ENCODE data around the gene PRDM15.

Gene PRDM15

GRCh38 chr21:41778930-41779600, 100.1 kb downstream of the PRDM15 start:
- DNase-seq (ENCODE audit: low read depth) = no peak

GRCh38 chr21:41777951-41778815, 101.0 kb downstream of the PRDM15 start:
- peak; percentile 88 for DNase-seq (ENCODE audit: low read depth)

DNA sequence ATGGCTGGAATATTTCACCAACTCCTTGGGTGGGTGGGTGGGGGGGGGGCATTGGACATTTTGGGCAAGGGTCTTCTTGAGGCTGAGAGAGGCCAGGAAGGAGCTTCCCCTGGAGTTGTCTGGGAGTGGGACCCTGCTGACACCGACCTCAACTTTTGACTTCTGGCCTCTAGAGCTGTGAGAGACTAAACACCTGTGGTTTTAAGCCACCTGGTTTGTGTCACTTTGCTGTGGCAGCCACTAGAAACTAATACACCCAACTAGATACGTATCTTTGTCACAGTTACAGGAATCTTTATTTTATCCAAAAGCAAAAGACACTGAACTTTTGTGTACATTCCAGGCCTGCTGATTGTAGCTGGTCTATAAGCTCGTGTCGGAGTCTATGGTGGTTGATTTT, 102.4 kb downstream of the PRDM15 start:
- no peak for DNase-seq (ENCODE audit: low read depth)

DNA sequence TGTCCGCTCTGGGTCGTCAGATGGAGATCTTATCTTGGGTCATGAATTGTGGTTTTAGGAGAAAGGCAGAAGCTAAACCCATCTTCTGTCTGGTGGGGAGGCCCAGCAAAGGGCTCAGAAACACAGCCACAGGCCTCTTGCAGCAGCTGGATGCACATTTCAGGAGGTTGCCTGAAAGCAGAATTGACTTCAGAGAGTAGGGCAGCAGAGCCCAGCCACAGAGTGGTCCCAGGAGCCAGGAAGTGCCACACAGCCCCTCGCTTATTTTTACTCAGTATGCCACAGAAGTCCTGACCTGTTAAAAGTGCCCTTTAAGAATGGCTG, 104.0 kb downstream of the PRDM15 start:
- no peak for DNase-seq (ENCODE audit: low read depth)

GRCh38 chr21:41774467-41775148, 104.5 kb downstream of the PRDM15 start:
- DNase-seq (ENCODE audit: low read depth) = no peak

- DNase-seq (ENCODE audit: low read depth) = no peak
Observed at GRCh38 chr21:41772351-41773080, 106.6 kb downstream of the PRDM15 start.

DNA sequence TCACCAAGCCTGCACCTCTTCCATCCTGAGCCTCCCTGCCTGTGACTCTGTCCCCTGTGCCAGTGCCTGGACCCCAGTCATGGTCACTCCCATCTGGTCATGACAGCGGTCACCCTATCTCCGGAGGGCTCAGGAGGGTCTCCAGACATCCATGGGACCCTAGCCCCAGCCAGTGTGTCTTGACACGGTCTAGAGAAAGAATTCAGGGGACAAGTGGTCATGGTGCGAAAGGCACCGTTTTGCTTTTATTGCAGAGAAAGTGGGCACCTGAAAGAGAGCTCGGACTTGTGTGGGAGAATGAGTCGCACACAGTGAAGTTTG, 107.6 kb downstream of the PRDM15 start:
- DNase-seq (ENCODE audit: low read depth) = no peak

DNA sequence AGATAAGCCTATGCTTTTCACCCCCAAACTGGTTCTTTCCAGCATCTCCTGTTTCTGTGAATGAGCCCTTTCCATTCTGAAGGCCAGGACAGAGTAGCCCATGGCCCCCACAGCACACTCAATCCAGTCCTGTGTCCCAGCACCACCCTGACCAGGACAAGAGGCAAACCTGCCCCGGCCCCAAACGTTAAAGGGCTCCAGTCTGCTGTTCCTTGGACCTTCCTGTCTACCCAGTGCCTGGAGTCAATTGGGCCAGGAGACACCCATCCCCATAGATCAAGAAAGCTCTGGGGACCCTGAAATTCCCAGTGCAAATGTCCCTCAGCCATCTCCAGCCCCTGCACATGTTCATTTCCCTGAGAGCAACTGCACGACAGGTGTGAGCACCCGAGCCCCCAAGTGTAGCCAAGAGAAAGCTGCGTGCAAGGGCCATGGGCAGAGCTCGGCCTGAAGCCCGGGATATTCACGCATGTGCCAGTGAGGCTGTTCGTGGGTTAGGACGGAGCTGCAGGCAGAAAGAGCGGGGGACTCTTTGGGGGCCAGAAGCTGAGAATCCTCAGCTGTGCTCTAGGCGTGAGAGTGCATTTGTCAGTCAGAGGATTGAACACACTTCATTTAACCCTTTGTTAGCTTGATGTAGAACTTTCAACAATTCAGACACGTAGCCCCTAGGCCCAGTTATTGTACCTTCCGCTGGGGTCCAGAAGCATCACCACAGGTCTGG, 108.1 kb downstream of the PRDM15 start:
- DNase-seq (ENCODE audit: low read depth) = no peak

DNA sequence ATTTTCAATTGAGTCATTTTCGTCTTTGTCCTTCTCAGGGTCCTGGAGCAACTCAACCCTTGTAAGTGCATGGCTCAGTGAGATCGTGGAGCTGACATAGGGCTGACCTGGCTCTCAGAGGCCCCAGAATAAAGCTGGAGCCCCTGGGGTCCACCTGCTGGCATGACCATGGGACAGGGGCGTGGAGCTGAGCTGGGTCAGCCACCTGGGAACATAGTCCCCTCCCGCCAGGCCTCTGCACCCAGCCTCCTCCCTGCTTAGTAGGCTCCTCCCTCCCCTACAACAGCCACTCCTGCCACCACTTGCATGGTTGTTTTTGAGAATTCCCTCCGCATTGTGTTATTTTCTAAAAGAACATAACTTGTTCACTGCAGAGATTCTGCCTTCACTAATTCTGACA, 109.2 kb downstream of the PRDM15 start:
- DNase-seq (ENCODE audit: low read depth) = no peak

DNA sequence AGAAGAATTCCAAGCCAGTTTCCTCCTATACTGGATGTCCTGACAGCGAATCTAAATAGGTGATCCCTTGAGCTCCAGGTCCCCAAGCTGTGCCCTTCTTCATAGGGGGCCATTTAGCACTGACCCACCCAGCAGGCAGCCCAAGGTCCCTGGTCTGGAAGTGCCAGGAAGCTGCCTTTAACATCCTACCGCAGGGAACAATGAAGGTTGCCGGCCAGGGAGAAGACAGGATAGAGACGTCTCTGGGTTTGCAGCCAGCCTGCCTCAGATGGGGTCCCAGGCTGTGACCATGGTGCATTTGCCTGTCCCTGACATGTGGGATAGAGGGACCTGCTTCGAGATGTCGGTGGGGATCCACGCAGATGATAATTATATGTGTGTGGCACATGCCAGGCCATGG, 109.6 kb downstream of the PRDM15 start:
- no peak for DNase-seq (ENCODE audit: low read depth)

GRCh38 chr21:41769111-41769510, 110.0 kb downstream of the PRDM15 start:
- no peak for DNase-seq (ENCODE audit: low read depth)

GRCh38 chr21:41768437-41769042, 110.6 kb downstream of the PRDM15 start:
- DNase-seq (ENCODE audit: low read depth) = peak; percentile 92

- DNase-seq (ENCODE audit: low read depth) = peak; percentile 79
Observed at GRCh38 chr21:41767606-41768436, 111.3 kb downstream of the PRDM15 start.

DNA sequence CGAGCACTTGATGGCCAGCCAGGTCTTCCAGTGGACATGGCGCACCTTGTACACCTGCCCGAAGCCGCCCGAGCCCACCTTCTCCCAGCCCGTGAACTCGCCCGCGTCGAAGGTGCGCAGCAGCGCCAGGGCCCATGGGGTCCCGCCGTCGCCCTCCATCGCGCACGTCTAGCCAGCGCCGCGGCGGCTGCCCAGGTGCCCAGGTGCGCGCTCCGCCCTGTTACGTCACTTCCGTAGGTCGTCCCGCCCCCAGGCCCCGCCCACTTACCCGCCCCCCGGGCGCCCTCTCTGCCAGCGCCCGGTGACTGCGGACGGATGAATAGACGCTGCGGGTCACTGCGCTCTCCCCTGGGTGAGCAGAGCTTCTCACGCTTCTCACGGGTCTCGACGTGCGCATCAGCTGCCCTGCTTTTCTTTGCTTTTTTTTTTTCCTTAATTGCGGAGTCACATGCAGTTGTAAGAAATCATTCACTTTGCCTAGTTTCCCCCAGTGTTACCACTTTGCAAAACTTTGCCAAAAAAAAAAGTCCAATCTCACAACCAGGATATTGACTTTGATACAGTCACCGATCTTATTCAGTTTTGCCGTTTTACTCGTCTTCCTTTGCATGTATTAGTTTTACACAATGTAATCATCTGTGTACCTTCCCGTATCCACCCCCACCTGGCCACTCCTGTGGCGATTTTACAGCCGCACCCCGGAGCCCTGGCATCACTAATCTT, 112.1 kb downstream of the PRDM15 start, which contains the start of gene RIPK4:
Gene RIPK4 (minus strand): TSS at position 170 of the 723 bp plus-strand sequence. CDS start 11 bp downstream, at position 159.
- DNase-seq (ENCODE audit: low read depth) = peak; percentile 54

DNA sequence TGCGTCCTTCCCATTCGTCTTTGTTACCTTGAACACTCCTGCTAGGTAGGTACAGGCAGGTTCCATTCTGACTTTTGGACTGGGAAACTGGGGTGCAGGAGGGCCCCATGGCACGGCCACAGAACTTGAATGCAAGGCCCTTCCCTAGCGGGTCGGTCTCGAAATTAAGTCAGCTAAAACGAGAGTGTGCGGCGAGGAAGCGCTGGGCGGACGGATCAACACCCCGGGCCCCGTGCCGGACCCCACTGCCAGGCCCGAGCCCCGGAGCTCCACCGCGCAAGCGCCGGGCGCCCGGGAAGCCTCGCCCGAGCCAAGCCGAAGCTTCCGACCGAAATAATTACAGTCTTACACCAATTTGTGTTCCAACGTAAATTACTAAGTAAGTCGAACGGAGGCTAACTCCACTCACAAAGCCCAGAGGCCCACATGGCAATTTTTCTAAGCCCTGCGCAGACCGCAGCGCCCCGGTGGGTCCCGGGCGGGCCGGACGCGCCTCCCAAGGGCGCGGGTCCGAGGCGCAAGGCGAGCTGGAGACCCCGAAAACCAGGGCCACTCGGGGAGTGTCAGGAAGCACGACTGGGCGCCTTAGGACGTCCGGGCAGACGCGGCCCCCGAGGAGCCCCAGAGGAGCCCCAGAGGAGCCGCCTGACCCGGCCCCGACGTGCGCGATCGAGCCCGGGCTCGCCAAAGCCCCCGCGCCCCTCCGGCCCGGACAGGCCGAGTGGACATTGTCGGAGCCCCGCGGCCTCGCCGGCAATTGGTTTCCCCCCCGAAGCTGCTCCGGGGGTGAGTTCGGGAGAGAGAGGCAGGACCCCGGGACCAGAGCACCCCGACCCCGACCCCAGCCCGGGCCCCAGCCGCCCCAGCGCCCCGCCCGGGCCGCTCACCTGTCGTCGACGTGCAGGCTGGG, 112.9 kb downstream of the PRDM15 start:
- DNase-seq (ENCODE audit: low read depth) = no peak

GRCh38 chr21:41765420-41765821, 113.7 kb downstream of the PRDM15 start:
- no peak for DNase-seq (ENCODE audit: low read depth)

DNA sequence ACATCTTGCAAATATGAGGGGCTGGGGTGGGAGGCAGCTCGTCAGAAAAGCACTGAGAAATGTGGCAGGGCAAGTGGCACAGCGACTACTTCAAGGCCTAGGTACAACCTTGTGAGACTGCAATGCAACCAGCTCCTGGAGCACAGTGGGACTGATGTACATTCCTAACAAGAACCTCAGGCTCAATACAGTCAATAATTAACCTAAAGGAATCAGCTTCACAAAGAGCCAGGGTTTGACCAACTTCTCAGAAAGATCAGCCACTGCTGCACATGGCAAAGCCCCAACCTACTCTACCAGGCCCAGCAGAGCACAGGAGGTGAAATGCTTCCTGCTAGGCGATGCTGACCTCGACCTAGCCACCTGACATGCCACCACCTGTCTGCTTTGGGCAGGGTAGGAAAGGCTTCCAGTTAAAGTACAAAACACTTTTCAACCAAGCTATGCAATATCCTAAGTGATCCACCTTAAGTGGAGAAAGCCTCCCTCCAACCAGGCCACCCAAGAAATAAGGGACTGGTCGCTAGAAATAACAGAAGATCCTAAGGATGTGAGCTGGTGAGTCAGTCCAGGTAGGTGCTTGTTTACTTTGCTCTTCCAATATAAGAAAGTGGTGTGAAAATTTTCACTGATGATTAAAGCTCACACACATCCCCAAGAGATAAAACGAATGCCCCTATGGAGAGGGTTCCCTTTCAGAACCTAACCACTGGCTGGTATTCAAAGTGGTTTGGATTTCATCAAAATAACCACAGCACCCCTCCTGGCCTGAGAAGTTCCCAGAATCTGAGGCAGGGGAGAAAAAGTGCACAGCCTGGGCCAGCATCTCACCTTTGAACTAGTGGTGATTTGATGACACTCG, 114.4 kb downstream of the PRDM15 start:
- DNase-seq (ENCODE audit: low read depth) = no peak

DNA sequence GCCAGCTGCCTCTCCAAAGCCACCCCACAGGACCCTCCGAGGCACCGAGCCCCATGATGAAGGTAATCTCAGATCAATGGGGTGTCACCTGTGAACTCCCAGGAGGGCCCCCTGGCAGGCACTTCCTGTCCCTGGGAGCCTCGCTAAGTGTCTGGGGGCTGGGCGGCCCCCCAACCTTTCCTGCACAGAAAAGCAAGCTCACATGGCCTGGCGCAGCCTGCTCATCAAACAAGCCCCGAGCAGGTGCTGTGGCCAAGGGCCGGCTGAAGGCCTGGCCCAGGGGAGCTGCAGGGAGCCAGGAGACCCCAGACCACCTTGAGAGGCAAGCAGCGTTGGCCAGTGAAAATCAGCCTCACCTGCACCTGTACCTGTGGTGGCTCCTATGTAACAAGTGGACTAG, 115.1 kb downstream of the PRDM15 start:
- DNase-seq (ENCODE audit: low read depth) = no peak

Measured in ELR (cell line).